ENCODE data around the gene PPM1H.

DNA sequence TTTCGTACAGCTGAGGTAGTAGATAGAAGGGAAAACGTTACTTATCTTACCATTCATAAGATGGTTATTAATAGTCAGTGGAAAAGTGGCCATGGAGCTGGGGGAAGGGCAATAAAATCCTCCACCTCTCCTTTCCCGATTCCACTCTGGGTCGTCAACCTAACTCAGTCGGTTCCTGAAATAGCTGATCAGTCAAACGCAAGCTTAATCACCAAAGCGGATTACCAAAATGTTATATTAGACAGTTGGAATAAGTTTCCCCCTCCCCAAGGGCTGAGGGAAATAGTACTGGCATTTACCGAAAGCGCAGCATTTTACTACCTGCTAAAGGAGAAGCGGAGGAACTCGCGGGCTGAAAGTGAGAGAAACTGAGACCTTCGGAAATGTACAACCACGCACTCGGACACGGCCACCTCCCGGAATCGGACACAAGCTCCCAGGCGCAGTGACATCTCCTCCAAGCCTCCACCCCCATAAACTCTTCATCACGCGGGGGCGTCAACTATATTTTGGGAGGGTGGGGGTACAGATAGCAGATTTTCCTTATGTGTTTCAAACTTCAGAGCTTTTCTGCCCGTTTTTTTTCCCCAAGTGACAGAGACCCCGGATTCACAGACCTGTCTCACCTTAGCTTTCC, 1.2 kb downstream of the PPM1H start:
- TF ChIP-seq POLR2A (IDR thresholded peaks at IDR 0.05), result no peak
- TF ChIP-seq, protein P1, sequence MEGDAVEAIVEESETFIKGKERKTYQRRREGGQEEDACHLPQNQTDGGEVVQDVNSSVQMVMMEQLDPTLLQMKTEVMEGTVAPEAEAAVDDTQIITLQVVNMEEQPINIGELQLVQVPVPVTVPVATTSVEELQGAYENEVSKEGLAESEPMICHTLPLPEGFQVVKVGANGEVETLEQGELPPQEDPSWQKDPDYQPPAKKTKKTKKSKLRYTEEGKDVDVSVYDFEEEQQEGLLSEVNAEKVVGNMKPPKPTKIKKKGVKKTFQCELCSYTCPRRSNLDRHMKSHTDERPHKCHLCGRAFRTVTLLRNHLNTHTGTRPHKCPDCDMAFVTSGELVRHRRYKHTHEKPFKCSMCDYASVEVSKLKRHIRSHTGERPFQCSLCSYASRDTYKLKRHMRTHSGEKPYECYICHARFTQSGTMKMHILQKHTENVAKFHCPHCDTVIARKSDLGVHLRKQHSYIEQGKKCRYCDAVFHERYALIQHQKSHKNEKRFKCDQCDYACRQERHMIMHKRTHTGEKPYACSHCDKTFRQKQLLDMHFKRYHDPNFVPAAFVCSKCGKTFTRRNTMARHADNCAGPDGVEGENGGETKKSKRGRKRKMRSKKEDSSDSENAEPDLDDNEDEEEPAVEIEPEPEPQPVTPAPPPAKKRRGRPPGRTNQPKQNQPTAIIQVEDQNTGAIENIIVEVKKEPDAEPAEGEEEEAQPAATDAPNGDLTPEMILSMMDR (IDR thresholded peaks at IDR 0.05), result no peak
